HG03432 (cell line): ENCODE results near the gene TBCCD1.

Experiments used
- ATAC-seq: cut with Tn5 transposase; IDR thresholded peaks from one replicate; pipeline ENCODE4 v1.9.1; 2021; ENCODE audit warnings: mild to moderate bottlenecking, moderate library complexity; ENCODE audit not compliant: unreplicated experiment

TBCCD1 gene

DNA sequence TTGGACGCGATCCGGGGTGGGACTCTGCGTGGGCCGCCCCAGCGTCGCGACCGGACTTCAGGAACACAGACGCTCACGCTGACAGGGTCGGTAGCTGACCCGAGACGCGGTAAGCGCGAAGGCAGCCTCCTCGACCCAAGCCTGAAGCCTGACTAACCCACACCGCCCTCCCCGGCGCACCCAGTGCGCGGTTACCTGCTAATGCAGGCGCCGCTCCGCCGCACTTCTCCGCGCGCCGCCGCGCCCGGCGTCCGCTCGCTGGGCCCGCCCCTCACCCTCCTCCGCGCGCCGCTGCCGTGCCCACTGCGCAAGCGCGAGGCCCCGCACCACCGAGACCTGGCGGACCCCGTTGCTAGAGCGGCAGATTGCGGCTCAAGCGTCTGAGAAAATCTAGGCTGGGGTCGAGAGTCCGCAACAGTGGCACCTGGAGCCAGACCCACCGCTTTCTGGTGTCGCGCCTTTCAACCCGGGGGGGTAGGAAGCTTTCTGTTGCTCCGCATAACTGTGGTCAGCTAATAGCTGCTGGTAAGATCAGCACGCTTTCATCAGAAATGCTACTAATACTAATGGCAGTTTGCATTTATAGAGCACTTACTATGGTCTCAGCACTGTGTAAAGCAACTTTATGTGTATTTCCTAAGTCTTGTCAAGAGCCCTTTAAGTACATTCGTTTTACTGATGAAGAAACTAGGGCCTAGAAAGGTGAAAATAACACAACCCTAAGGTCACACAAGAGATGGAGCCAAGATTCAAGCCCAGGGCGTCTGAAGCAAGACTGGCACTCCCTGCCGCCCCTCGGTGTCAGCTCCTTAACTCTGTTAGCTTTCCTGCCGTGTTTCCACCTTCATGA, at the start of gene TBCCD1:
Gene TBCCD1, minus strand, starts transcription at position 268 of the 850 bp plus-strand sequence. CDS start 3,010 bp downstream, outside the sequence.
- peak; percentile 54 for ATAC-seq

- no peak for ATAC-seq
Observed at GRCh38 chr3:186616299-186616617, 49.1 kb upstream of the TBCCD1 start.

DNA sequence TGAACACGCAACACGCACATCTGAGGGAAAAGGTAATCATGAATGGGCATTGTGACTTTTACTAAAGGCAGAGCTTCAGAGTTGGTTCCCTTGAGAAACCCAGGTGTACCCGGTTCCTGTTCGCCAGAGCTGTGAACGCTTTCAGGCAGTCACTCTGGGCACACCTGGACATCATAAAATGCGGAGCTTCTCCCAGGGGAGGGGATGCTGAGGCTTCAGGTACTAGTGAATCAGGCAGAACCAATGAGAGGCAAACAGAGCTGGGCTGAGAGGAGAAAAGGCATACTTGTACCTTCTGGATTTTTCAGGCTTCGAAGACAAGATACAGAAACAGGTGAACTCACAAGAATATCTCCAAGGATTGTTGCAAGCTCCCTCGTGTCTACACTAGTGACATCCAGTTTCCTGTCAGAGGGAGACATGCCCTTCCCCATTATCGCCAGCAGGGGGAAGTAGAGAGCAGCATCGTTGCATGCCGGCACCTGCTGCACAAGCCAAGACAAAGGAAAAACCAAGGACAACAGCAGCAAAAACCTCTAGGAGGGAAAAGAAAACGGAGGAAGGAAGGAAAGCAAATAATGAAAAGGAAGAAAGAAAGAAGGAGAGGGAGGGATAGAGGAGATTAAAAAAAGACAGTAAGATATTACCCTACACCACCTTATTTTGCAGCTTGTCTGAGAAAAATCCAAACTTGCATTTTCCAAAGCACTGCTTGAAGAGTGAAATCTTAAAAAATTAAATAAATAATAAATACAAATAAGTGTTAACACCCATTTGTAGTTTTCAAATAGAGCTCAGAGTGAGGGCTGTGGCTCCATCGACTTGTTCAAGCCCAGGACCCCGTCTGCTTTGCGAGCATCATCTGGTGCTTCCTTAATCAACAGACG, 47.7 kb upstream of the TBCCD1 start:
- ATAC-seq = no peak

DNA sequence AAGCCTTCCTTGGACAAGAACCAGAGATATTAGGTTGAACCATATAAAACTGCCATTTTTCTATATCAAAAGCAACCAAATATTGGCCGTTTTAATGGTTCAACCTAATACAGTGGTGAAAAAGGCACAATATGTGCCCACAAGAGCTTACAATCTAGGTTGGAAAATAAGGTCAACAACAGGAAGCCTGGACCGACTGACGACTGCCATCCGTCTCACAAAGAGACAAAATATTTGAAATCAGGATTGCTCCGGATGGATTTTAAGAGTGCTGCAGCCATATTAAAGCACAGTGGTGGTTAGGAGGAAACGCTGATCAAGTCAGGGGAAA, 47.1 kb upstream of the TBCCD1 start:
- no peak for ATAC-seq

DNA sequence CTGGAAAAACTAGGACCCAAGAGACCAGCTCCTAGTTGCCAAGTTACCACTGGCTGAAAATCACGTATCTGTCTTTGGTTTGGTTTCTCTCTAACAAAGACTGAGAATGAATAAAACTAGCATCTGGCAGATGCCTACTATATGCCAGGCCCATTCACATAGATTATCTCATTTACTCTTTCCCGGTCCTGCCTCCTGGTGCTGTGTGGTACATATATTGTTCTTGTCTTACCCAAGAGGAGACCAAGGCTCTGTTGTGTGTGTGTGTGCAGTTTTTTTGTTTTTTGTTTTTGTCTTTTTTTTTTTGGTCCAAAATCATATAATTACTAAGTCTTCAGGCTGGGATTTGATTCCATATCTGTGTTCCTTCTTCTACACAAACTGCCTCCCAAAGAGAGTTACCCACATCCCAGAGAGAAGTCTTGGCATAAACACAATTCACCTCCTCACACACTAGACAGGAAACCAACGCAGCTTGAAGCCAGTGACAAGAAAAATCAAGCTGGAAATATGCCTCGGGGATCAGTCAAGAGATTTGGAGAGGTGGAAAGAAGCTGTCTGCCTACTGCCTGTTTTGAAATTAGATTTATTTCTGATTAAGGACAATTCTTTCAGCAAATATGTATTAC, 46.6 kb upstream of the TBCCD1 start:
- ATAC-seq = no peak

DNA sequence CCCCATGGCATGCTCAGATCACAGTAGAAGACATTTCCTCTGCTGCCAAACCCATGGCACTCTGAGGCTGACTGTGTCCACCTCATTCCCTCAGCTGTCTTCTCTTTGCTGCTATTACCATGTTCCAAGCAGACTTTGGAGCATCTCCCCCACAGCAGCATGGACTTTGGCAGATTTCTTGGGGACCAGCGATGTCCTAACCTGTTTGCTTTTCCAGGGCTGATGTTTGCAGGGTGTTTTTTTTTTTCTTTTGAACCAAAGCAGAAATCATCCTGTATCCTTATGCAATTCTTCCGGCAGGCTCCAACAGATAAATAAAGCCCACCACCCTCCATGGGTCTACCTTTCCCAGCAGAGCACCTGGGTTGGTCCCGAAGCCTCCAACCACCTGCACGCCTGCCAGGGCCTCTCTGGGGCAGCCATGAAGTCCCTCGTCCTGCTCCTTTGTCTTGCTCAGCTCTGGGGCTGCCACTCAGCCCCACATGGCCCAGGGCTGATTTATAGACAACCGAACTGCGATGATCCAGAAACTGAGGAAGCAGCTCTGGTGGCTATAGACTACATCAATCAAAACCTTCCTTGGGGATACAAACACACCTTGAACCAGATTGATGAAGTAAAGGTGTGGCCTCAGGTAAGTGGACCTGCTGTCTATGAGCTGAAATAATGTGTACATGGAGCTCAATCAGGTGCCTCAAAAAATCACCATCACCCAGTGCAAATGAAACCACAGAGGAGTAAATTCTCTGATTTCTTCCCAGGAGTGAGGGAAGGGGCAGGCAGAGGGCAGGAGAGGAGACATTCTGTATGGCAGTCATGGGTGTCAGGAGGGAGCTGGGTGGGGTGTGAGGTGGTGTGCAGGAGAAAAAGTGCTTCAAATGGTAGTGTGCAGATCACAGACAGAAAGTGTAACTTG, 45.8 kb upstream of the TBCCD1 start, which contains the start of gene AHSG:
Gene AHSG, plus strand, starts transcription at position 340 of the 916 bp plus-strand sequence. Its CDS starts 82 bp downstream, at position 422.
- no peak for ATAC-seq

GRCh38 chr3:186612065-186612464, 44.9 kb upstream of the TBCCD1 start:
- ATAC-seq = no peak

- ATAC-seq = no peak
Observed at GRCh38 chr3:186609247-186609868, 42.2 kb upstream of the TBCCD1 start.

DNA sequence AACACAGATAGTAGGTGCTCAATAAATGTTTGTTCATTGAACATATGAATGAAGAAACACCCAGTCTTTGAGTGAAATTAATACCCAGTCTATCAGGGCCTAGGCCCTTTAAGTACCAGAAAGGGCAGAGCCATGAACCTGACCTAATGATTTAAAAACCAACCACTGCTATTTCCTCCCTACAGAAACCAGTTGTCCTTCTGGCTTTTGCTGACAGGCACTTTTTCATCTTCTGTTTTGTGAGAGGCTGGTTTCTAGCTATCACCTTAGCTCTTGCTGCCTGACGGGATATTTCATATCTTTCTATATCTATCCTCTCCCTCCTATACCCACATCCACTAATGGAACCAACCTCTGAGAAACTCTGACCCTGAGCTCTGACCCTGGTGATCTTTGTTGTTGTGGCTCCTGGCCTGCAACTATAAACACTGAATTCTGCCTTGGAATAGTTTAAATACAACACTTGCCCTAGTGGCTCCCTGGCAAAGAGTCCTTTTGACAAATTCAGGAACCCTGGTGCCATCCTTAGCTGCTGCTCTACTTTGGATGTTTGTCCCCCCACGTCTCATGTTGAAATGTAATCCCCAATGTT, 41.6 kb upstream of the TBCCD1 start:
- no peak for ATAC-seq

DNA sequence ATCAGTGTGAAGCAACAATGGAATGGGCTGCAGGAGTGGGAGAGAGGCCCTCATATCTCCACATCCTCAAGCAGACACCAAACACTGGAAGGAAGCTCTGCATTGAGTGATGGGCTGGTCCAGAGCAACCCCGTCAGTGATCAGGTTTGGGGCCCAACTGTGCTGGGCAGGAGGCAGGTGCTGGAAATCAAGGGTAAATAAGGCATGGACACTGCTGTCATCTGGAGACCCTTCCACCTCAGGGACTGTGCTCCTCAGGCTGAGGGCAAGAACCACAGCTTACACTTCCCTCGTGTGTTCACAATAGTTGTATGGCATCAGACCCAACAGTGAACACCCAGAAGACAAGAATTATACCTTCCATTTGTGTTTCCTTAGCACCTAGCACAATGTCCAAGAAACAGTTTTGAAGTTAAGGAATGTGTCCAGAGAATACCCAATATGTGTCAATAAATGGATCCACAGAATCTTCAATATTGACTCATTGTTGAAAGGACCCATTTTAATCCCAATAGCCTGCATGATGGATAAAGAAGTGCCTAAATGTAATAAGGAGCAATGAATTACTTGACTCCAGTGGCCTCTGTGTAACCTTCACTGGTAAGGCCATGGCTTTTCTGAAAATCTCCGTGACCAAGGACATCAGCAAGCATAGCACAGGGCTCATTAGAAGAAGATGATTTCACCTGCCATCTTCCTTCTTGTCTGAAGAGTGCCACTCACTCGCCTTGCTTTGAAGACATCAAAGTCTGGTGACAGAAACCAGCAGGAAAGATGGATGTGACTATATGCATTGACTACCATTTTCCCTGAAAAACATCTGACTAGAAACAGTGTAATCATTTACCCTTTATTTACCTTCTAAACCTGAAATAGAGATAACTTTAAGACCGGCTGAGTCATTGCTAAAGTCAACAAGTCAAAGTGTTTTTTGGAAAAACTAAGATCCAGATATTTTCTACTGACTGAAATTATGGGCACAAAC, 38.7 kb upstream of the TBCCD1 start:
- no peak for ATAC-seq

- ATAC-seq = no peak
Observed at GRCh38 chr3:186605078-186605477, 37.9 kb upstream of the TBCCD1 start.

DNA sequence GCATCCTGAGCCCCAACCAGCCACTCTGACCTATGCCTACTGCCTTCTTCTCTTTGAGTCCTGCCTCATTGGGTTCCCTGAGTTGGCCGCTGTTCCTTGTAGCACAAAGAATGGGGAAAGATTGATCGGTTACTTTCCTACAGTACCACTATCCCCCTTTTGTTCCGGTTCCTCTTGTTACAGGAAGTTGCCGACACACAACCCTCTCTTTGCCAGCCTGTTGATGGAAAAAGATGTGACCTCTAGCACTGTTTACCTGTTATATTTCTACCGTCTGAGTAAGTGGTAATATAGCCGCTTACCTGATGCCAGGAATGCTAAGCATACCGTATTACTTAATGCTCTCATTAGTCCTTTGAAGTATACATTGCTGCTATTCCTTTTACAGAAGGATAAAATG, 36.0 kb upstream of the TBCCD1 start:
- ATAC-seq = no peak

- no peak for ATAC-seq
Observed at GRCh38 chr3:186600896-186601295, 33.8 kb upstream of the TBCCD1 start.

- no peak for ATAC-seq
Observed at GRCh38 chr3:186599785-186600166, 32.6 kb upstream of the TBCCD1 start.

DNA sequence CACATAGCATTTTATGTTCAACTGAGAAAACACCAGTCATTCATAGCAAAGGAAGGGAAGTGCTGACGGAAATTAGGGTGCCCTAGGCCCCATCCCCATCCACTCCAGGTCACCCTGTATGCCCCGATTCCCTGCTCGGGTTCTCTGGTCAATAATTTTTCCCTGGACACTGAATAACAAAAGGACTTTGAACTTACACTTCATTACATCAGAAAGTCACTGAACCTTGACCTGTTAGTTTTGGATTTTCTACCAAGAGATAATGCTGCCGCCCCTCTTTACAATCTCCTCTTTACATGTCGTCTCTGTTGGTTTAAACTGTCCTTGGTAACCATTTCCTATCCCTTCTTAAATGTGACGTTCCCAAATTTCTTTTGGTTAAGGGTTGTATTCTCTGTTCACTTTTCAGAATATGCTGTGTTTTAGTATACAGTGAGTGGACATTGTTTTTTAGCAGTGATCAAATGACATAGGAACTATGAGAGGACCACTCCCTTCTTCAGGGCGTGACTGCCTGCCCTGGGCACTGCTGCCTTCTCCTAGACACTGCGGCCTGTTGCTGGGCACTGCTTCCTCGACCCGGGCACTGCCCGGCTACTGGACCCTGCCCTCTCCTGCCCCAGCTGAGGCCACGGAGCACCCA, 32.1 kb upstream of the TBCCD1 start:
- no peak for ATAC-seq

GRCh38 chr3:186598794-186599141, 31.6 kb upstream of the TBCCD1 start:
- no peak for ATAC-seq

GRCh38 chr3:186598108-186598784, 31.1 kb upstream of the TBCCD1 start:
- ATAC-seq = no peak
